Measurements from ENCODE around the gene SERTAD1. TPM values are rescaled to one million over a fixed set of nuclear protein-coding genes. Genes with fewer than 3 reads are reported as not detected.
"Not testable (repeated sequence)": the region's sequence is repeated elsewhere in the genome, so short reads cannot be mapped to it uniquely, and the experiment has no call there.

Gene SERTAD1
- total RNA-seq, 1 experiment from 2014 or later: 35.3 TPM

DNA sequence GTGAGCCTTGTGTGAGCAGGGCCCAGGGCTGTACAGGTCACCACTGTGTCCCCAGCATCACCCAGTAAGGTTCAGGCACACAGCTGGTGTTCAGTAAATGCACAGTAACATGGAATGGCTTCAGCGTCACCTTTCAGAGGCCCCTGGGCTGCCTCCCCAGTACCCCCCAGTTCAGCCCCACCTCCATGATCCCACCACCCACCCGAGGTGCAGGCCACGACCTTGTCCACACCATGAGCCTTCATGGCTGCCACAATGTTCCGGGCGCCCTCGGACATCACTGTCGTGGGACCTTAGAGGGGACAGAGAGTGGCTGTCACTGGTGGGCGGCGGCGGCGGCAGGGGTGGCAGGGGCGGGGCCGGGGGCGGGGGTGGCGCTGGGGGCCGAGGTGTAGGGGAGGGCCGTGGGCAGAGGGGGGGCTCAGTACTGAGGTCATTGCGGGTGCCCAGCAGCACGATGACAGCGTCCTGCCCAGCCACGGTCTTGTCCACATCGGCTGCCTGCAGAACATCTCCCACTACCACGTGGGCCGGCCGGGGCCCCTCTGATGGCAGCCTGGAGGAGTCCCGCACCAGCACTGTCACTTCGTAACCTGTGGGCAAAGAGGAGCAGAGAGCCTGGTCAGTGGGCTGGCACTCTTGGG, 32.3 kb upstream of the SERTAD1 start:
- no peak for DNase-seq
- Histone ChIP-seq H3K27me3 (no peaks in the 10 kb centered on the region), H3K9me3 (no peaks in the 10 kb centered on the region), H3K36me3 (peaks cover 5% of the 10 kb centered on the region), H3K4me3 (no peak overlapping the region)

DNA sequence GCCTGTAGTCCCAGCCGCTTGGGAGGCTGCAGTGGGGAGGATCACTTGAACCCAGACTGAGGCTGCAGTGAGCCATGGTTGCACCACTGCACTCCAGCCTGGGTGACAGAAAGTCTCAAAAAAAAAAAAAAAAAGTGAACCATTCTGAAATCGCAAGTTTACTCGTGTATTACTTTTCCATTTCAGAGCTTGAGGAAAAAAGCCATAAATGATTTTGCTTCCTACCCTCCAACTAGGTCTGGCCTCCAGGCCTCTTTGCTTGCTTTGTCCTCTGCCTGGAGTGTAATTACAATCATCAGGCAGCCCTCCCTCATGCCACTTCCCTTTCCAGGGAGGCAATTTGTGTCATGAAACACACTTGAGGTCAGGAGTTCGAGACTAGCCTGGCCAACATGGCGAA, 31.3 kb upstream of the SERTAD1 start:
- Histone ChIP-seq H3K9me3 (no peaks in the 10 kb centered on the region), H3K27me3 (no peaks in the 10 kb centered on the region), H3K36me3 (peaks cover 5% of the 10 kb centered on the region), H3K4me3 (no peak overlapping the region)
- DNase-seq: no peak

DNA sequence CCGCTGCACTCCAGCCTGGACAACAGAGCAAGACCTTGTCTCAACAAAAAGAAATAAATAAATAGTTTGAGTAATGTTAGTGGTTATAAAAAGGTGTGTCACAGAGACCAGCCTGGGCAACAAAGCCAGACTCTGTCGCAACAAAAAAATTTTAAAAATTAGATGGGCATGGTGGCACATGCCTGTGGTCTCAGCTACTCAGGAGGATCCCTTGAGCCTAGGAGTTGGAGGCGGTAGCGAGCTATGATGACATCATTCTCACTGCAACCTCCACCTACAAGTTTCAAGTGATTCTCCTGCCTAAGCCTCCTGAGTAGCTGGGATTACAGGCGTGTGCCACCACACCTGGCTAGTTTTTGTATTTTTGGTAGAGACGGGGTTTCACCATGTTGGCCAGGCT, 28.2 kb upstream of the SERTAD1 start:
- H3K27me3 ChIP-seq, H3K9me3 ChIP-seq, H3K4me3 ChIP-seq: not testable (repeated sequence)
- peaks cover 10% of the 10 kb centered on the region for H3K36me3 ChIP-seq
- peak; percentile 26 for DNase-seq

DNA sequence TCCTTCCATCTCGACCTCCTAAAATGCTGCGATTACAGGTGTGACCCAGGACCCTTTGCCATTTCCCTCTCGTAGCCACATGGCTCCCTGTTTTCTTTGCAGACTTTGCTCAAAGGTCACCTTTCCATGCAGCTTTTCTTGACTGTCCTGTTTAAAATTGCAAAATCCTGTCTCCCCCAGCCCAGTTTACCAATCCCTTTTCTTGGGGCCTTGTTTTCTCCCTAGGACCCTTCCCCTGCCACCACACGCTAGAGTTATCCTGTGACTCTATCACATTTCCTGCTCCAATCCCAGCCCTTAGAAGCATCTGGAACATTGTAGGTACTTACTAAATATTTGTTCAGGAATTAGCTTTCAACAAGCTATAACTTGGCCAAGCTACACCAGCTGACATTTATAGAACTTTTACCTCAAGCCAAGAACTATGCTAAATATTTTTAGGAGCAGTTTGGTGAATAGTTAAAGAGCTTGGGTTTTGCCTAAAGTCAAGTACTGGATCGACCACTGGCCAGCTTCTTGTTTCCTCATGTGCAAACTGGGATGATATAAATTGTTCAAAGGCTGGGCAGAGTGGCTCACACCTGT, 27.5 kb upstream of the SERTAD1 start:
- H3K36me3 ChIP-seq: peaks cover 10% of the 10 kb centered on the region
- DNase-seq: no peak
- H3K9me3 ChIP-seq: no peaks in the 10 kb centered on the region
- no peak overlapping the region for H3K4me3 ChIP-seq
- no peaks in the 10 kb centered on the region for H3K27me3 ChIP-seq

DNA sequence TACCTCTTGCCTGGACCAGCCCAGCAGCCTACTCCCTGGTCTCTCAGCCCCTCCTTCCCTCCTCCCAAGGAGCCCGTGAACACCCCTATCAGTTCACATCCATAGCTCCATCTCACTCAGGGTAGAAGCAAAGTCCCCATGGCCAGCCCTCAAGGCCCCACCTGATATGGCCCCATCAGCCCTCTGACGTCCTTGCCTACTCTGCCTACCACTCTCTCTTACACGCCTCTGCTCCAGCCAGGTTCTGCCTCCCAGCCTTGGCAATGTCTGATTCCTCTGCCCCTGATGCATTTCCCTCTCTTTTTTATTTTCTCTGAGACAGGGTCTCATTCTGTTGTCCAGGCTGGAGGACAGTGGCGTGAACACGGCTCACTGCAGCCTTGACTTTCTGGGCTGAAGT, 26.2 kb upstream of the SERTAD1 start:
- DNase-seq: no peak
- H3K27me3 ChIP-seq: no peaks in the 10 kb centered on the region
- H3K36me3 ChIP-seq: peaks cover 7% of the 10 kb centered on the region
- H3K4me3 ChIP-seq: no peak overlapping the region
- H3K9me3 ChIP-seq: no peaks in the 10 kb centered on the region

DNA sequence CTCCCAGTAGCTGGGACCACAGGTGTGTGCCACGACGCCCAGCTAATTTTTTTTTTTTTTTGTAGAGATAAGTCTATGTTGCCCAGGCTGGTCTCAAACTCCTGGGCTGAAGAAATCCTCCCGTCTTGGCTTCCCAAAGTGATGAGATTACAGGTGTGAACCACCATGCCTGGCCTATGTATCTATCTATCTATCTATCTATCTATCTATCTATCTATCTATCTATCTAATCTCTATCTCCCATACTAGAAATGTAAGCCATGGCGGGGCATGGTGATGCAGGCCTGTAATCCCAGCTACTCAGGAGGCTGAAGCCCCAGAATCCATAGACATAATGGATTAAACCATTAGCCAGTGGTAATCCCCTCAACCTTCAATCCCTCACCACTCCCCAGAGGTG, 24.9 kb upstream of the SERTAD1 start:
- Histone ChIP-seq H3K4me3 (no peak overlapping the region), H3K36me3 (peaks cover 7% of the 10 kb centered on the region), H3K9me3 (no peaks in the 10 kb centered on the region), H3K27me3 (no peaks in the 10 kb centered on the region)
- no peak for DNase-seq

DNA sequence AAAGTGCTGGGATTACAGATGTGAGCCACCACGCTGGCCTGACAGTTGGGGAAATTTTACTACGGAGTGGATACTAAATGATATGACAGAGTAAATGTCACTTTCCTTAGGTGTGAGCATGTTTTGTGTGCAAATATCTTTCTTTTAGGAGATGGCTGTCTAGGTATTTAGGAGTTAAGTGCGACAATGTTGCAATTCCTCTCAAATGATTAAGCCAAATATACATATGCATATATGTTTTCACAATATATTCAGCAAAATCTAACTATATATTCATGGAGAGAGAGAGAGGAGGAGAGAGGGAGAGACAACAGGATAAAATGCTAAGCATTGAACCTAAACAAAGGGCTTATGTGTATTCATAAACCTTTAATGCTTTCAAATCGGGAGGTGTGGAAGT, 23.7 kb upstream of the SERTAD1 start:
- no peak overlapping the region for H3K4me3 ChIP-seq
- H3K9me3 ChIP-seq: no peaks in the 10 kb centered on the region
- H3K36me3 ChIP-seq: peaks cover 5% of the 10 kb centered on the region; the same call in 1 of the 2 replicates
- no peak for DNase-seq
- no peaks in the 10 kb centered on the region for H3K27me3 ChIP-seq

DNA sequence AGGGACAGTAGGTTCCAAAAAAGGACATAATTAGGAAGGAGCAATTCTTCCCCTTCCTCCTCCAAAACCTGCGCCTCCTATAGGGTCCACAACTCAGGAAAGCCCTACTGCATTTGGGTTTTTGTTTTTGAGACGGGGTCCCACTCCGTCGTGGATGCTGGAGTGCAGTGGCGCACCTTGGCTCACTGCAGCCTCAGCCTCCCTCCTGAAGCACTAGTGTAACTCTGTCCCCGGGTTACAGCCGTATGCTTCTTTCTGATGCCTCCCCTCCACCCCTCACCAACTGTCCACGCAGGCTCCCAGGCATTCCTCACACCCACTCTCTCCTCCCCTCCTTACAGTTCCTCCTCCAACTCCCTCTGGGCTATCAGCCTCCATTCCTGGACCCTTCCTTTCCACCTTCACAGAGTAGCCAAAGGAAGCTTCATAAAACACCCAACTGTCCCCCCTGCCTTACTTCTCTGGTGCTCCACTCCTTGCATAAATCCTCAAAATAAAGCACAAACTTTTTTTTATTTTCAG, 20.5 kb upstream of the SERTAD1 start:
- Histone ChIP-seq H3K27me3 (no peaks in the 10 kb centered on the region), H3K4me3 (no peak overlapping the region), H3K9me3 (no peaks in the 10 kb centered on the region; the same call in 1 of the 2 replicates), H3K36me3 (peaks cover 28% of the 10 kb centered on the region)
- no peak for DNase-seq

DNA sequence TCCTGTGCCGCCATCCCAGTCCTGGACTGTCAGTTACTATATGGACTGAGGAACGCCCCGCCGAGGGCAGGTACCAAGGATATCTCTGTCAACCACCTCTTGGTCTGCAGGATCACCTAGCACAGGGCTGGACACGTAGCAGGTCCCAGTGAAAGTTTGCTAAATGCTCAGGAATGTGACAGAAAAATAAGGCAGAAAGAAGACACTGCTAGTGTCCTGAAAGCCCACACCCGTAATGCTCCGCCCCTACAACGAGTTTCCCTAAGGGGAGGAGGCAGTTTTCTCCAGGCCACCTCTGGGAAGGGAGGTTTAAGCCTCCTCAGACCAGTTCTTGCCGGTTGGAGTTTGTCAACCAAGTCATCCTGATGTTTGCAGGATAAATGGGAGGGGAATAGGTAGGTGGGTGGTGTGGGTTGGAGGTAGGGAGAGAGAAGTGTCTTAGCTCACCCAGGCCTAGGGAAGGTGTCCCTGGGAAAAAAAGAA, 20.0 kb upstream of the SERTAD1 start:
- no peaks in the 10 kb centered on the region; the same call in 1 of the 2 replicates for H3K9me3 ChIP-seq
- H3K27me3 ChIP-seq: no peaks in the 10 kb centered on the region
- DNase-seq: no peak
- H3K36me3 ChIP-seq: peaks cover 31% of the 10 kb centered on the region
- H3K4me3 ChIP-seq: no peak overlapping the region

DNA sequence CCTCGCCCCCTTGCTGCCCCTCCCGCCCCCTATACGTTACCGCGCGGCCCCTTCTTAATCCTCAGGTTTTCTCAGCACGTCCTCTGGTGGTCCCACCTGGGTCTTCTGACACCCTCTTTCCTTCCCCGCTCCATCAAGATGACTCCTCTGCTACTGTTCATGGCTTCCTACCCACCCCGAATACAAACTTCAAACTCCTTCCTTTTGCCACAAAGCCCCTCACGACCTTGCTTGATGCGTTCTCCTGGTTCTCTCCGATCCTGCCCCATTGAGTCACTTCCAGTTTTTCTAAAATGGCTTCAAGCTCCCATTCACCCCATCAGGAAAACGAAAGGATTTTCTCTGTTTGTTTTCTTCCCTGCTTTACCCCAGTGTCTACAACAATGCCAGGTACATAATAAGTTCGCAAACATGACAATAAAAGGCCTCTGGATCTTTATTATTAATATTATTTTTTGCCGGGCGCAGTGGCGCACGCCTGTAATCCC, 19.1 kb upstream of the SERTAD1 start:
- Histone ChIP-seq H3K4me3 (peak overlapping the region; percentile 100), H3K27me3 (no peaks in the 10 kb centered on the region)

DNA sequence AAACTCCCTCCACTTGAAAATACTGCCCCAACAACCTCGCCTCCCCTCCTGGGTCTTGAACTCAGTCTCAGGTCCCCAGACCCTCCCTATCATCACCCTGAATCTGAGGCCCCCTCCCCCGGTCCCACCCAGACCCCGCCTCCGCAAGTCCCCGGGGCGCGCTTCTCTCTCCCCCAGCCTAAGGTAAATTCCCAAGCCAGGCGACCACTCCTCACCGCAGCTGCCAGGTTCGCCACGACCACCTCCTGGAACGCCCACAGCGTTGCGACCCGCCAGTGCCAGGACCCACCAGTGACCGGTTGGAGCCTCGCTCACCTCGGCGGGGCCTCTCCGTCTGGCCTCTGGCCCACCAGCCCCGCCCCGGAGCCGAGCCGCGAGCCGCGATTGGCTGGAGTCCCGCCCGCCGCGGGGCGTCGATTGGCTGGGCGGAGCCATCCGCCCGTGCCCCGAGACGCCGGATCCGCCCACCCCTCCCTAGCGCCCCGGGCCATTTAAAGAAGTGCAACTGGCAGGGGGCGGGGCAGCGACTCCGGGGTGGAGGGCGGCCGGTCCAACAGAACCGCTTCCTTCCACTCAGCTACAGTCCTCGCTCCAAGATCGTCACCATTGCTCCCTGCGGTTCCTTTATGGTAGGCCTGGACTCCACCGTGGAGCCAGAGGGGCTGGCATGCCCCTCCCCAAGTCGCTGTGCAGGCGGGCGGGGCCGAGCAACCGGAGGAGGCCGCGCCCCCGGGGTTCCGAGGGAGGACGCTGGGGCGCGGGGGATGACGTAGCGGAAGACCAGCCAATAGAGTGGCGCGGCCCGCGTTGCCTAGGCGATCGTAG, 18.4 kb upstream of the SERTAD1 start, which contains the start of gene SERTAD3:
Gene SERTAD3, minus strand, starts transcription at position 336 of the 825 bp plus-strand sequence. CDS start 2,255 bp downstream, outside the sequence.
- peak within 1 kb of the TSS; percentile 100 for H3K4me3 ChIP-seq
- H3K27me3 ChIP-seq: no peaks in the 10 kb centered on the region
- H3K9me3 ChIP-seq: no peaks in the 10 kb centered on the region; the same call in 1 of the 2 replicates
- DNase-seq: peak; percentile 96
- peaks cover 40% of the 10 kb centered on the region for H3K36me3 ChIP-seq

More for the DNA sequence above, 19.1 kb upstream of the SERTAD1 start:
- DNase-seq: no peak
- H3K36me3 ChIP-seq: peaks cover 40% of the 10 kb centered on the region
- no peaks in the 10 kb centered on the region; the same call in 1 of the 2 replicates for H3K9me3 ChIP-seq

DNA sequence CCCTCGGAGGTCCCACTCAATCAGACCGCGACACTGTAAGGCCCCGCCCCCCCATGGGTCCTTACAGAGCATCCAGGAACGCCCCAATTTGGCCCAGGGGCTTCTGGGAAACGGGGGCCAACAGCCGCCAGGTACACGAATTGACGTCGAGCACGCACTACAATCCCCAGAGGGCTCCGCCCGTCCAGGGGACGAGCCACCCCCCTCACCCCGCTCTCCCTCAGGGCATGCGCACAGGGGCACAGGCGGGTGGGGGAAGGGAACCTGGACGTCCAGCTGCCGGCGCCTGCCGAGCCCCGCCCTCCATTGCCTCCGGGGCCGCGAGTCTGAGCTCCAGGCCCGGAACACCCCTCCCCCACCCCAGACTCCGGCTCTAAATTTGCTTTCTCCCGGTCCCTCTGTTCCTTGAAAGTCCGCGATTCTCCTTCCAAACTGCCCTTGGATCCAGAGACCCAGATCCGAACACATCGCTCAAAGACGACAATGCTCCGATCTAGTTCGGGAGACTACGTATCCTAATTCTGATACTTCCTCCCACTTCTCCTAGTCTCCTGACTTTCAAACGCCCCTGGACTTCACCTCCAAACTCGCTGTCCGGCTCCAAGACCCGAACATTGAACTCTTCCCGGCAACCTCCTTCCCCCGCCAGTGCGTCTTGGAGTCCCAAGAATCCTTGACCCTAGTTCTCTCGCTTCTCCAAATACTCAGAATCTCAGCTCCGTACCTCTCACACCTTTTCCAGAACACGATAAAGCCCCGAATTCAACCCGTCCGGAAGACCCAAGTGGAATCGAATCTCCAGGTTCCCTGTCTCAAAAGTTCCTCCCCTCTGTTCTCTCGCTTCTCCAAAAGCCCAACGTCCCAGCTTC, 17.6 kb upstream of the SERTAD1 start:
- Histone ChIP-seq H3K27me3 (no peaks in the 10 kb centered on the region), H3K4me3 (peak overlapping the region; percentile 100), H3K36me3 (peaks cover 40% of the 10 kb centered on the region), H3K9me3 (no peaks in the 10 kb centered on the region; the same call in 1 of the 2 replicates)
- DNase-seq: peak; percentile 100

DNA sequence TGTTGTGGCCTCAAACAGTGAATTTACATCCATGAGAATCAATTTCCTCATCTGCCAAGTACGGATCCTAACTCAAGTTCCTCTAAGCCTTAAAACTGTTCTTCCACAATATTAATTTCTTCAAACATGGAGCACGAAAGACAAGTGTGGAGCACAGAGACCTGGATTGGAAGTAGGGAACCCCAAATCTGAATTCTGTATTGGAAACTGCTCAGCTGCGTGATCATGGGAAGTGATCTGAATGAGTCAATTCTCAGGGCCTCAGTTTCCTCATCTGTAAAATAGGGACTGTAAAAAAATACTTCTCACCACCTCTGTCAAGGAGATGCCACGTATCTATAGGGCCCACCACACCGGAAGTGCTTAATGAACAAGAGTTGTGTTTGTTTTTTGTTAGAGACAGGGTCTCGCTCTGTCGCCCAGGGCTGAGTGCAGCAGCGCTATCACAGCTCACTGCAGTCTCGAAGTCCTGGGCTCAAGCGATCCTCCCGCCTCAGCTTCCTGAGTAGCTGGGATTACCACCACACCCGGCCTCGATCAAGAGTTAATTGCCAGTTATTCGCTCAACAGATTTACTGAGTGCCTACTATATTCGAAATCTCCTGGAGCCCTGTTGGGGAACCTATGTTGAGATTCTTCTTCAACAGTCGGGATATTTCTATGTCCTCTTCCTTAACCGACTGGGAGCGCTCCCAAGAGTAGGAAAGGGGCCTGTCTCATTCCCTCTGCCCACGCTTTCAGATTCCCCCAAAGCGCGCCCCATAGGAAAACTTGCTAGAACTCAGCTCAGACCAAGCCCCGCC, 16.7 kb upstream of the SERTAD1 start:
- Histone ChIP-seq H3K4me3 (peak overlapping the region; percentile 100), H3K36me3 (peaks cover 40% of the 10 kb centered on the region), H3K27me3 (no peaks in the 10 kb centered on the region), H3K9me3 (no peaks in the 10 kb centered on the region; the same call in 1 of the 2 replicates)
- no peak for DNase-seq

DNA sequence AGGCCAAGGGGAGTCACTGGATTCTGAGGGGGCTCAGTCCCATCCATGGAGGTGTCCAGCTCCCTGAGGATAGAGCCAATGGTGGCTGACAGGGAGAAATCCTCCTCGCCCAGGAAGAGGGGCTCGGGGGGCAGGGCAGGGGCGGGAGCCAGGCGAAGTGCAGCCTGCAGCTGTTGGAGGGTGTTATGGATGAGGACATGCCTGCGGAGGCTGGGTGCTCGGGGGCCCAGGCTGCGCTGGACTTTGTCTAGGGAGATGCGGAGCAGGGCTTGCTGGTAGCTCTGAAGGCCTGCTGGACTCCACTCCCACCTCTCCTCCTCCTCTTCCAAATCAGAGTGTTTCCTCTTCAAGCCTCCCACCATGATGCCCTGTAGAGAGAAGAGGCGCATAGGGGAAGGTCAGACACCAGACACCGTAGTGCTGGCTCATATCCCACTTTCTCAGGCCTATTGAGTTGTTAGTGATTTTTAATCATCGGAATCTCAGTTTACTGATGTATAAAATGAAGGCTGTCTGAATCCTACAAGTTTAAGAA, 16.0 kb upstream of the SERTAD1 start:
- peaks cover 40% of the 10 kb centered on the region for H3K36me3 ChIP-seq
- DNase-seq: no peak
- no peaks in the 10 kb centered on the region for H3K27me3 ChIP-seq
- peak overlapping the region; percentile 100 for H3K4me3 ChIP-seq
- H3K9me3 ChIP-seq: no peaks in the 10 kb centered on the region; the same call in 1 of the 2 replicates

DNA sequence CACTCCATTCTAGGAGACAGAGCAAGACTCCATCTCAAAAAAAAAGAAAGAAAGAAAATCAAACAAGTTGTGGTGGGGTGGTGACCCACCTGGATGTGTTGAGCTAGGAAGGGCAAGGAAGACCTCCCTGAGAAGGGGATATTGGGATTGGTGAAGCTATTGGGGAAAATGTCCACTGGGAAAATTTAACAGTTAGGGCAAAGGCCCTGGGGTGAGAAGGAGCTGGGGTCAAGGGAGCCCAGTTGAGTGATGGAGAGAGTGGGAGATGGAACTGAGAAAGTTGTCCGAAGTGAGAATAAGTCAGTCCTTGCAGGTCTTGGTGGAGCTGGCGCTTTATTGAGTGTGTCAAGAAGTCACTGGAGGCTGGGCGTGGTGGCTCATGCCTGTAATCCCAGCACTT, 12.5 kb upstream of the SERTAD1 start:
- H3K9me3 ChIP-seq: no peaks in the 10 kb centered on the region
- no peaks in the 10 kb centered on the region for H3K27me3 ChIP-seq
- H3K36me3 ChIP-seq: peaks cover 32% of the 10 kb centered on the region
- H3K4me3 ChIP-seq: no peak overlapping the region
- DNase-seq: no peak

Data from MG63 (cell line).